GM12891 (cell line): ENCODE results near the gene FRMD3.

Experiments
- POLR2A ChIP-seq: IDR thresholded peaks from 2 replicates; pipeline ENCODE4 v1.6.1; 2011; ENCODE audit warnings: low read depth, low read length, control low read depth
- TAF1 ChIP-seq: IDR thresholded peaks from 2 replicates; pipeline ENCODE4 v1.6.1; 2011; ENCODE audit warnings: low read depth, low read length, control low read depth

DNA sequence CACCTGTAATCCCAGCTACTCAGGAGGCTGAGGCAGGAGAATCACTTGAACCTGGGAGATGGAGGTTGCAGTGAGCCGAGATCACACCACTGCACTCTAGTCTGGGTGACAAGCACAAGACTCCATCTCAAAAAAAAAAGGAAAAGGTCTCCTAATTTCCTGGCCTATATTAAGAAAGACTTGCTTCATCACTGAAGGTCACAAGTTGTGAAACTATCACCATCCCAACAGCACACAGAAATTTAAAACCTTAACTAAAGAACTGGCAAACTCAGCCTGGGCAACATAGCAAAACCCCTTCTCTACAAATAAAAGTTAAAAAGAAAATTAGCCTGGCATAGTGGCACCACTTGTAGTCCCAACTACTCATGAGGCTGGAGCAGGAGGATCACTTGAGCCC is 17.2 kb downstream of the FRMD3 start:
- TF ChIP-seq TAF1, result no peak
- no peak for TF ChIP-seq POLR2A
